Mesendoderm (in vitro differentiated cells): ENCODE measurements around the gene ARHGAP10.

Experiments
- DNase-seq: peaks from one replicate; pipeline ENCODE4 v3.0.0; 2013
- H2AK5ac ChIP-seq: 2 replicates; pipeline ENCODE4 v1.6.1; 2013; ENCODE audit warnings: low read length, inconsistent platforms
- H2BK120ac ChIP-seq: 2 replicates; pipeline ENCODE4 v1.6.1; 2013; ENCODE audit warnings: low read depth, mild to moderate bottlenecking, low read length, moderate library complexity, mixed read lengths
- H2BK15ac ChIP-seq: replicated peaks from 2 replicates; pipeline ENCODE4 v1.6.1; 2013; ENCODE audit warnings: low read depth, mild to moderate bottlenecking, moderate library complexity
- H2BK5ac ChIP-seq: 2 replicates; pipeline ENCODE4 v1.6.1; 2013; ENCODE audit warnings: low read length, inconsistent platforms
- H3K18ac ChIP-seq: 2 replicates; pipeline ENCODE4 v1.6.1; 2013; ENCODE audit warnings: mild to moderate bottlenecking, low read length, mixed read lengths
- H3K23ac ChIP-seq: one replicate; pipeline ENCODE4 v1.6.1; 2013; ENCODE audit warnings: low read length
- H3K27ac ChIP-seq: 2 replicates; pipeline ENCODE4 v1.5.1; 2013; ENCODE audit warnings: low read depth, mild to moderate bottlenecking, inconsistent platforms, low read length, moderate library complexity
- H3K27me3 ChIP-seq: 2 replicates; pipeline ENCODE4 v1.6.1; 2013; ENCODE audit warnings: low read length, control low read depth, mild to moderate bottlenecking, inconsistent platforms; ENCODE audit not compliant: insufficient read depth, poor library complexity
- H3K36me3 ChIP-seq: 2 replicates; pipeline ENCODE4 v1.6.1; 2013; ENCODE audit warnings: low read length, inconsistent platforms; ENCODE audit not compliant: control insufficient read depth, insufficient read depth
- H3K4ac ChIP-seq: one replicate; pipeline ENCODE4 v1.6.1; 2013; ENCODE audit warnings: low read depth, mild to moderate bottlenecking, low read length, moderate library complexity
- H3K4me1 ChIP-seq: 2 replicates; pipeline ENCODE4 v1.6.1; 2013; ENCODE audit warnings: low read depth, low read length, inconsistent platforms; ENCODE audit not compliant: control insufficient read depth
- H3K4me2 ChIP-seq: 2 replicates; pipeline ENCODE4 v1.6.1; 2013; ENCODE audit warnings: low read length
- H3K4me3 ChIP-seq: 2 replicates; pipeline ENCODE4 v1.5.1; 2013; ENCODE audit warnings: mild to moderate bottlenecking, low read length
- H3K56ac ChIP-seq: one replicate; pipeline ENCODE4 v1.6.1; 2013; ENCODE audit warnings: low read length
- H3K79me1 ChIP-seq: 2 replicates; pipeline ENCODE4 v1.6.1; 2013; ENCODE audit warnings: low read length, inconsistent platforms
- H3K79me2 ChIP-seq: 2 replicates; pipeline ENCODE4 v1.6.1; 2013; ENCODE audit warnings: mild to moderate bottlenecking, low read length; ENCODE audit not compliant: control insufficient read depth, insufficient read depth
- H3K9ac ChIP-seq: 2 replicates; pipeline ENCODE4 v1.6.1; 2013; ENCODE audit warnings: low read length, inconsistent platforms
- H4K5ac ChIP-seq: one replicate; pipeline ENCODE4 v1.6.1; 2013; ENCODE audit warnings: low read length
- H4K8ac ChIP-seq: one replicate; pipeline ENCODE4 v1.6.1; 2013; ENCODE audit warnings: low read depth, mild to moderate bottlenecking, control low read depth, low read length, moderate library complexity
- WGBS: extraction: QIAGEN DNeasy Blood & Tissue Kit; methylation state at CpG from one replicate; pipeline ENCODE4 v1.1.7; 2013; ENCODE audit warnings: low lambda C conversion rate, missing lambda C conversion rate; ENCODE audit not compliant: insufficient coverage; ENCODE audit errors: extremely low coverage; 5-methylcytosine and 5-hydroxymethylcytosine counted together

ARHGAP10 gene

GRCh38 chr4:148034813-148035212, 302.9 kb downstream of the ARHGAP10 start:
- Histone ChIP-seq H4K5ac (no peak overlapping the region), H3K27ac (no peak overlapping the region), H3K79me1 (no peaks in the 10 kb centered on the region), H3K4me3 (no peak overlapping the region), H3K56ac (no peak overlapping the region), H3K79me2 (no peaks in the 10 kb centered on the region), H3K23ac (no peak overlapping the region), H2BK120ac (no peak overlapping the region), H2AK5ac (no peak overlapping the region), H3K36me3 (no peaks in the 10 kb centered on the region), H2BK15ac (no peak overlapping the region), H4K8ac (no peak overlapping the region), H3K18ac (no peak overlapping the region), H3K4me2 (no peak overlapping the region), H2BK5ac (no peak overlapping the region), H3K4me1 (no peaks in the 10 kb centered on the region), H3K4ac (no peak overlapping the region), H3K9ac (no peak overlapping the region), H3K27me3 (no peaks in the 10 kb centered on the region)
- WGBS = no CpG with 5 or more reads among the region's 1 CpG
- DNase-seq = no peak

- Histone ChIP-seq H3K27me3 (no peaks in the 10 kb centered on the region), H2BK5ac (no peak overlapping the region), H3K36me3 (no peaks in the 10 kb centered on the region), H3K4me1 (no peaks in the 10 kb centered on the region), H2BK15ac (no peak overlapping the region), H4K5ac (no peak overlapping the region), H3K23ac (no peak overlapping the region), H3K4me2 (no peak overlapping the region), H3K79me1 (no peaks in the 10 kb centered on the region), H3K56ac (no peak overlapping the region), H3K27ac (no peak overlapping the region), H2AK5ac (no peak overlapping the region), H3K79me2 (no peaks in the 10 kb centered on the region), H3K4ac (no peak overlapping the region), H3K9ac (no peak overlapping the region), H4K8ac (no peak overlapping the region), H3K18ac (no peak overlapping the region), H2BK120ac (no peak overlapping the region), H3K4me3 (no peak overlapping the region)
- DNase-seq = no peak
- WGBS = no CpG with 5 or more reads among the region's 7 CpGs
These were observed 309.9 kb downstream of the ARHGAP10 start for GRCh38 chr4:148041606-148042329.

- Histone ChIP-seq H3K9ac (no peak overlapping the region), H2BK15ac (no peak overlapping the region), H2BK120ac (no peak overlapping the region), H4K5ac (no peak overlapping the region), H3K79me2 (no peaks in the 10 kb centered on the region), H3K4me3 (no peak overlapping the region), H4K8ac (no peak overlapping the region), H3K4me2 (no peak overlapping the region), H3K18ac (no peak overlapping the region), H2BK5ac (no peak overlapping the region), H2AK5ac (no peak overlapping the region), H3K4me1 (peaks cover 4% of the 10 kb centered on the region), H3K23ac (no peak overlapping the region), H3K27ac (no peak overlapping the region), H3K27me3 (no peaks in the 10 kb centered on the region), H3K56ac (no peak overlapping the region), H3K4ac (no peak overlapping the region), H3K79me1 (no peaks in the 10 kb centered on the region), H3K36me3 (no peaks in the 10 kb centered on the region)
- DNase-seq = no peak
- WGBS = no CpG with 5 or more reads among the region's 9 CpGs
These were observed 312.4 kb downstream of the ARHGAP10 start for GRCh38 chr4:148044089-148044911.

DNA sequence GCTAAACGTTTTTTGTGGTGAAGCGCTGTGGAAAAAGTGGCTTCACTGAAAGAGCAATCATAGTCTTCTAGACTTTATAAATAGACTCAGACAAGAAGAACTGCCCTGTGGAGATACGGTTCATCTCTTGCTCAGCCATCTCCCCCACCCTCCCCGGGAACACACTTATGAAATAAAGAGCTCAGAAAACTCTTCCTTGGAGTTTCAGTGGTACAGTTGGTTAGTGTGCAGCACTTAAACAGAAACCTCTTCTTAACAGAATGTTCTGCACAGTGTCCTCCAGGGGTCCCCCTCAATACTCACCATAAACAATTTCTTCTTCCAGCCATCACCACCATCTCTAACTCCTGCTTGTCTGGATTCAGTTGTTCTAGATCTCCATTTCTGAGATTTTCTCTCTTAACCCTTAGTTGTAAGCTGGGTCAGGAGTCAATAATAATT, 313.0 kb downstream of the ARHGAP10 start:
- H3K27ac ChIP-seq = no peak overlapping the region
- no peaks in the 10 kb centered on the region for H3K27me3 ChIP-seq
- no peaks in the 10 kb centered on the region for H3K79me1 ChIP-seq
- H3K4ac ChIP-seq = no peak overlapping the region
- H3K56ac ChIP-seq = no peak overlapping the region
- no peak for DNase-seq
- no peak overlapping the region for H4K5ac ChIP-seq
- peaks cover 5% of the 10 kb centered on the region for H3K4me1 ChIP-seq
- H3K36me3 ChIP-seq = no peaks in the 10 kb centered on the region
- no peak overlapping the region for H3K23ac ChIP-seq
- no peak overlapping the region for H2BK15ac ChIP-seq
- no peak overlapping the region for H2BK120ac ChIP-seq
- WGBS = no CpG with 5 or more reads among the region's 4 CpGs
- H2BK5ac ChIP-seq = no peak overlapping the region
- no peak overlapping the region for H3K4me2 ChIP-seq
- no peak overlapping the region for H2AK5ac ChIP-seq
- no peak overlapping the region for H4K8ac ChIP-seq
- H3K18ac ChIP-seq = no peak overlapping the region
- no peak overlapping the region for H3K9ac ChIP-seq
- H3K79me2 ChIP-seq = no peaks in the 10 kb centered on the region
- no peak overlapping the region for H3K4me3 ChIP-seq

GRCh38 chr4:148048598-148048997, 316.7 kb downstream of the ARHGAP10 start:
- Histone ChIP-seq H3K56ac (no peak overlapping the region), H3K4ac (no peak overlapping the region), H3K4me2 (no peak overlapping the region), H2AK5ac (no peak overlapping the region), H3K27ac (no peak overlapping the region), H2BK5ac (no peak overlapping the region), H3K23ac (no peak overlapping the region), H3K4me3 (no peak overlapping the region), H3K4me1 (peaks cover 13% of the 10 kb centered on the region), H3K18ac (no peak overlapping the region), H4K5ac (no peak overlapping the region), H3K79me1 (no peaks in the 10 kb centered on the region), H2BK120ac (no peak overlapping the region), H4K8ac (no peak overlapping the region), H2BK15ac (no peak overlapping the region), H3K79me2 (no peaks in the 10 kb centered on the region), H3K27me3 (no peaks in the 10 kb centered on the region), H3K36me3 (no peaks in the 10 kb centered on the region), H3K9ac (no peak overlapping the region)
- no peak for DNase-seq
- WGBS = no CpG with 5 or more reads among the region's 4 CpGs
